Right atrium auricular region (tissue), 2 donors: ENCODE measurements around the gene ASMTL. TPM values are rescaled to one million over a fixed set of nuclear protein-coding genes. Genes with fewer than 3 reads are reported as not detected.
A peak's percentile ranks its signal among the peaks of the same experiment; 100 is the strongest.

ENCODE experiments used
- DNase-seq: peaks from one replicate; pipeline ENCODE4 v3.0.0-alpha.2; 2019; ENCODE audit warnings: low spot score
- H3K27ac ChIP-seq, 2 donors: fragments of 200-600 bp; sonication (generic); 1 replicate in 1 of 2; 2 replicates in 1 of 2; pipeline ENCODE4 v1.5.1; 2016 to 2019
- H3K27me3 ChIP-seq, 2 donors: fragments of 200-600 bp; sonication (generic); one replicate each; pipeline versions ENCODE4 v1.5.1 to v1.6.0; 2017 to 2019
- H3K36me3 ChIP-seq: fragments of 200-600 bp; sonication (generic); one replicate; pipeline ENCODE4 v1.5.1; 2016
- H3K4me1 ChIP-seq, 2 donors: fragments of 200-600 bp; sonication (generic); one replicate each; pipeline versions ENCODE4 v1.5.1 to v1.6.0; 2017 to 2019
- H3K4me3 ChIP-seq, 2 donors: fragments of 200-600 bp; sonication (generic); 1 replicate in 1 of 2; 2 replicates in 1 of 2; pipeline ENCODE4 v1.5.1; 2017 to 2019; ENCODE audit warnings: mild to moderate bottlenecking in 1 of 2, moderate library complexity in 1 of 2
- H3K9me3 ChIP-seq, 2 donors: fragments of 200-600 bp; sonication (generic); one replicate each; pipeline ENCODE4 v1.5.1; 2019
- total RNA-seq, 2 donors: library from RNA; depleted of rRNA; stranded (reverse); fragments of >200 nt; gene quantifications; one replicate each; pipeline ENCODE4 v1.1.0, GENCODE V29; 2016
- TF ChIP-seq, protein P1 (sequence below), 2 donors: fragments of 200-600 bp; sonication (generic); IDR thresholded peaks; one replicate each; pipeline ENCODE4 v1.5.1; 2019; ENCODE audit warnings: antibody characterized with exemption in 2 of 2

Gene ASMTL
- total RNA-seq, 2 donors from 2014 or later = 20.1 to 31.9 TPM

DNA sequence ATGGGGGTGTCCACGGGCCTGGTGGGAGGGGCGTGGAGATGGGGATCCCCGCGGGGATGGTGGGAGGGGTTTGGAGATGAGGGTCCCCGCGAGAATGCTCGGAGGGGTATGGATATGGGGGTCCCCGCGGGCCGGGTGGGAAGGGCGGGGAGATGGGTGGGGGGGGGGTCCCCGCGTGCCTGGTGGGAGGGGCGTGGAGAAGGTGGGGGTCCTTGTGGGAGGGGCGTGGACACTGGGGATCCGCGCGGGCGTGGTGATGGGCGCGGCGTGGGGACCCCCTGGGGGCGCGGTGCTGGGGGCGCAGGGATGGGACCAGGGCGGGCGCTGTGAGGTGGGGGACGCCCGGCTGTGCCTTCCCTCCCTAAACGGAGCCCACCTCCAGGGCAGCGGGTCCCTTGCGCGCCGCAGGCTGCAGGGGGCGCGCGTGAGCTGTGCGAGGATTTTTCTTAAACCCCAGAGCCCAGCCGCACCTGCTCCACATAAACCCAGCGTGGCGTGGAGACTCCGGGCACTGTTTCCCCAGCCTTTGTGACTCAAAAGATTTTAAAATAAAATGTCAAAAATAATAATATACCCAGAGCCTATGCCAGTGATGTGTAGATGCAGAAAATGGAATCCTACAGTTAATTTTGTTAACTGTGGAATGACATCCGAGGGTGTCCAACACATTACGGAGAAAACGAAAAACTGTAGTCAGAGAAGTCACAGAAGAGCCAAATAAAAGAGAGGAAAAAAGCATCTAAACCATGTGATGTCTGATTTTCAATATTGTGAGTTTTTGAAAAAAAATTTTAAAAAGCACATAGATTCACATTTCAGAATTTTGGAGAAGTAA lies 1.5 kb upstream of the ASMTL start:
- DNase-seq = peak; percentile 87
- peaks cover 0 to 18% of the 10 kb centered on the region in 2 donors for H3K4me1 ChIP-seq
- no peaks in the 10 kb centered on the region for H3K9me3 ChIP-seq
- H3K27me3 ChIP-seq = no peaks in the 10 kb centered on the region
- H3K27ac ChIP-seq = peak overlapping the region; percentile 75 to 95
- H3K4me3 ChIP-seq = peak overlapping the region; percentile 63 to 79
- TF ChIP-seq, protein P1, sequence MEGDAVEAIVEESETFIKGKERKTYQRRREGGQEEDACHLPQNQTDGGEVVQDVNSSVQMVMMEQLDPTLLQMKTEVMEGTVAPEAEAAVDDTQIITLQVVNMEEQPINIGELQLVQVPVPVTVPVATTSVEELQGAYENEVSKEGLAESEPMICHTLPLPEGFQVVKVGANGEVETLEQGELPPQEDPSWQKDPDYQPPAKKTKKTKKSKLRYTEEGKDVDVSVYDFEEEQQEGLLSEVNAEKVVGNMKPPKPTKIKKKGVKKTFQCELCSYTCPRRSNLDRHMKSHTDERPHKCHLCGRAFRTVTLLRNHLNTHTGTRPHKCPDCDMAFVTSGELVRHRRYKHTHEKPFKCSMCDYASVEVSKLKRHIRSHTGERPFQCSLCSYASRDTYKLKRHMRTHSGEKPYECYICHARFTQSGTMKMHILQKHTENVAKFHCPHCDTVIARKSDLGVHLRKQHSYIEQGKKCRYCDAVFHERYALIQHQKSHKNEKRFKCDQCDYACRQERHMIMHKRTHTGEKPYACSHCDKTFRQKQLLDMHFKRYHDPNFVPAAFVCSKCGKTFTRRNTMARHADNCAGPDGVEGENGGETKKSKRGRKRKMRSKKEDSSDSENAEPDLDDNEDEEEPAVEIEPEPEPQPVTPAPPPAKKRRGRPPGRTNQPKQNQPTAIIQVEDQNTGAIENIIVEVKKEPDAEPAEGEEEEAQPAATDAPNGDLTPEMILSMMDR (IDR thresholded peaks at IDR 0.05) = peak; percentile 98
- H3K36me3 ChIP-seq = no peaks in the 10 kb centered on the region

- peak overlapping the region; percentile 63 to 79 for H3K4me3 ChIP-seq
- no peaks in the 10 kb centered on the region for H3K27me3 ChIP-seq
- peak overlapping the region; percentile 83 to 95 for H3K27ac ChIP-seq
- DNase-seq = no peak
- no peaks in the 10 kb centered on the region for H3K9me3 ChIP-seq
- peaks cover 0 to 18% of the 10 kb centered on the region in 2 donors for H3K4me1 ChIP-seq
- H3K36me3 ChIP-seq = no peaks in the 10 kb centered on the region
- TF ChIP-seq, protein P1 (IDR thresholded peaks at IDR 0.05) = no peak
These were observed 680 bp upstream of the ASMTL start for GRCh38 chrX:1453395-1453783.

GRCh38 chrX:1451661-1452515 lies 821 bp downstream of the ASMTL start:
- Histone ChIP-seq H3K36me3 (no peaks in the 10 kb centered on the region), H3K27ac (peak overlapping the region; percentile 54 to 81), H3K4me3 (peak overlapping the region; percentile 88 to 90), H3K4me1 (peaks cover 0 to 18% of the 10 kb centered on the region in 2 donors), H3K9me3 (no peaks in the 10 kb centered on the region), H3K27me3 (no peaks in the 10 kb centered on the region)
- TF ChIP-seq, protein P1 (IDR thresholded peaks at IDR 0.05) = no peak
- no peak for DNase-seq

DNA sequence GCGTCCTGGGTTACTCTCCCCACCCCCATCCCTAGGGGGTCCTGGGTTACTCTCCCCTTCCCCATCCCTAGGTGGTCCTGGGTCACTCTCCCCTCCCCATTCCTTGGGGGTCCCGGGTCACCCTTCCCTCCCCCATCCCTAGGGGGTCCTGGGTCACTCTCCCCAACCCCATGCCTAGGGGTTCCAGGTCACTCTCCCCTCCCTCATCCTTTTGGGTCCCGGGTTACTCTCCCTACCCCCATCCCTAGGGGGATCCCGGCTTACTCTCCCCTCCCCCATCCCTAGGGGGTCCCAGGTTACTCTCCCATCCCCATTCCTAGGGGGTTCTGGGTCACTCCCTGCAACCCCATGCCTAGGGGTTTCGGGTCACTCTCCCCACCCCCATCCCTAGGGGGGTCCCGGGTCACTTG lies 1.5 kb downstream of the ASMTL start:
- TF ChIP-seq, protein P1 (IDR thresholded peaks at IDR 0.05) = no peak
- DNase-seq = no peak
- peaks cover 0 to 18% of the 10 kb centered on the region in 2 donors for H3K4me1 ChIP-seq
- no peaks in the 10 kb centered on the region for H3K36me3 ChIP-seq
- no peak overlapping the region for H3K27ac ChIP-seq
- peak overlapping the region in 1 of 2 donors; percentile 90 for H3K4me3 ChIP-seq
- no peaks in the 10 kb centered on the region for H3K9me3 ChIP-seq
- no peaks in the 10 kb centered on the region for H3K27me3 ChIP-seq

DNA sequence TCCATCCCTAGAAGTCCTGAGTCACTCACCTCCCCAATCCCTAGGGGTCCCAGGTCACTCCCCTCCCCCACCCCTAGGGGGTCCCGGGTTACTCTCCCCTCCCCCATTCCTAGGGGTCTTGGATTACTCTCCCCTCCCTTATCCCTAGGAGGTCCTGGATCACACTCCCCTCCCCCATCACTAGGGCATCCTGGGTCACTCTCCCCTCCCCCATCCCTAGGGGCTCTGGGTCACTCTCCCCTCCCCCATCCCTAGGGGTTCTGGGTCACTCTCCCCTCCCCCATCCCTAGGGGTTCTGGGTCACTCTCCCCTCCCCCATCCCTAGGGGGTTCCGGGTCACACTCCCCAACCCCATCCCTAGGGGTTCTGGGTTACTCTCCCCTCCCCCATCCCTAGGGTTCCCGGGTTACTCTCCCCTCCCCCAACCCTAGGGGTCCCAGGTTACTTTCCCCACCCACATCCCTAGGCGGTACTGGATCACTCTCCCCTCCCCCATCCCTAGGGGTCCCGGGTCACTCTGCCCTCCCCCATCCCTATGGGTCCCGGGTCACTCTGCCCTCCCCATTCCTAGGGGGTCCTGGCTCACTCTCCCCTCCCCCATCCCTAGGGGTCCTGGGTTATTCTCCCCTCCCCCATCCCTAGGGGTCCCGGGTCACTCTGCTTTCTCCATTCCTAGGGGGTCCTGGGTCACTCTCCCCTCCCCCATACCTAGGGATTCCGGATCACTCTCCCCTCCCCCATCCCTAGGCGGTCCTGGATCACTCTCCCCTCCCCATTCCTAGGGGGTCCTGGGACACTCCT lies 2.1 kb downstream of the ASMTL start:
- no peak for DNase-seq
- Histone ChIP-seq H3K4me3 (no peak overlapping the region), H3K4me1 (peaks cover 0 to 18% of the 10 kb centered on the region in 2 donors), H3K9me3 (no peaks in the 10 kb centered on the region), H3K27ac (no peak overlapping the region), H3K36me3 (no peaks in the 10 kb centered on the region), H3K27me3 (no peaks in the 10 kb centered on the region)
- TF ChIP-seq, protein P1 (IDR thresholded peaks at IDR 0.05) = no peak
